H9 (cell line): Measurements from ENCODE around the gene EPHA8. TPM values are rescaled to one million over a fixed set of nuclear protein-coding genes. Genes with fewer than 3 reads are reported as not detected.

Source experiments
- DNase-seq: peaks from one replicate; pipeline ENCODE4 v3.0.0-alpha.2; 2017
- H2AFZ ChIP-seq: one replicate; pipeline ENCODE4 v1.6.1; 2013; ENCODE audit warnings: mild to moderate bottlenecking, low read length, control low read depth, moderate library complexity
- H2AK5ac ChIP-seq: 2 replicates; pipeline ENCODE4 v1.6.1; 2013; ENCODE audit warnings: low read length, control low read depth, mixed read lengths; ENCODE audit not compliant: insufficient read length
- H2BK120ac ChIP-seq: one replicate; pipeline ENCODE4 v1.6.1; 2013; ENCODE audit warnings: low read depth, mild to moderate bottlenecking, low read length, control low read depth, inconsistent platforms; ENCODE audit not compliant: poor library complexity, severe bottlenecking
- H2BK12ac ChIP-seq: 2 replicates; pipeline ENCODE4 v1.6.1; 2013; ENCODE audit warnings: low read length, control low read depth, mixed read lengths, low read depth; ENCODE audit not compliant: insufficient read length
- H2BK15ac ChIP-seq: 2 replicates; pipeline ENCODE4 v1.6.1; 2013; ENCODE audit warnings: low read depth, low read length, control low read depth
- H2BK20ac ChIP-seq: one replicate; pipeline ENCODE4 v1.6.1; 2013; ENCODE audit warnings: low read depth, mild to moderate bottlenecking, low read length, control low read depth, inconsistent platforms; ENCODE audit not compliant: poor library complexity, severe bottlenecking
- H2BK5ac ChIP-seq: 2 replicates; pipeline ENCODE4 v1.6.1; 2013; ENCODE audit warnings: low read length, control low read depth, mixed read lengths; ENCODE audit not compliant: insufficient read length
- H3K14ac ChIP-seq: 2 replicates; pipeline ENCODE4 v1.6.1; 2013; ENCODE audit warnings: low read length, control low read depth; ENCODE audit not compliant: insufficient read depth
- H3K18ac ChIP-seq: 2 replicates; pipeline ENCODE4 v1.6.1; 2013; ENCODE audit warnings: low read depth, mild to moderate bottlenecking, mixed read lengths, low read length, control low read depth; ENCODE audit not compliant: insufficient read length
- H3K23ac ChIP-seq: 2 replicates; pipeline ENCODE4 v1.6.1; 2013; ENCODE audit warnings: low read length, control low read depth, mixed read lengths, low read depth; ENCODE audit not compliant: insufficient read length
- H3K23me2 ChIP-seq: 2 replicates; pipeline ENCODE4 v1.6.1; 2013; ENCODE audit warnings: low read depth, mild to moderate bottlenecking, mixed read lengths, low read length, control low read depth; ENCODE audit not compliant: insufficient read length, poor library complexity, severe bottlenecking
- H3K27ac ChIP-seq: 2 replicates; pipeline ENCODE4 v1.5.1; 2013; ENCODE audit warnings: low read length, control low read depth, mixed read lengths, low read depth; ENCODE audit not compliant: insufficient read length
- H3K27me3 ChIP-seq: 2 replicates; pipeline ENCODE4 v1.6.1; 2013; ENCODE audit warnings: low read length, control low read depth, inconsistent platforms; ENCODE audit not compliant: insufficient read depth
- H3K4ac ChIP-seq: 2 replicates; pipeline ENCODE4 v1.6.1; 2013; ENCODE audit warnings: low read depth, mild to moderate bottlenecking, control low read depth, inconsistent platforms, low read length, moderate library complexity
- H3K4me1 ChIP-seq: 2 replicates; pipeline ENCODE4 v1.6.1; 2013; ENCODE audit warnings: low read length, control low read depth, inconsistent platforms; ENCODE audit not compliant: insufficient read depth
- H3K4me2 ChIP-seq: 2 replicates; pipeline ENCODE4 v1.6.1; 2013; ENCODE audit warnings: low read length, control low read depth, mixed read lengths; ENCODE audit not compliant: insufficient read length, insufficient read depth
- H3K56ac ChIP-seq: 2 replicates; pipeline ENCODE4 v1.6.1; 2013; ENCODE audit warnings: low read depth, mild to moderate bottlenecking, mixed read lengths, low read length, control low read depth; ENCODE audit not compliant: insufficient read length
- H3K79me1 ChIP-seq: 2 replicates; pipeline ENCODE4 v1.6.1; 2013; ENCODE audit warnings: low read depth, mild to moderate bottlenecking, moderate library complexity, low read length, control low read depth, inconsistent platforms; ENCODE audit not compliant: insufficient read depth, poor library complexity, severe bottlenecking
- H3K79me2 ChIP-seq: 2 replicates; pipeline ENCODE4 v1.6.1; 2013; ENCODE audit warnings: low read length, control low read depth, inconsistent platforms; ENCODE audit not compliant: insufficient read depth
- H3K9ac ChIP-seq: 2 replicates; pipeline ENCODE4 v1.6.1; 2013; ENCODE audit warnings: low read length, control low read depth, mixed read lengths; ENCODE audit not compliant: insufficient read length; ENCODE audit errors: extremely low read depth
- H3K9me3 ChIP-seq: one replicate; pipeline ENCODE4 v1.6.1; 2013; ENCODE audit warnings: low read depth, low read length, inconsistent platforms; ENCODE audit not compliant: control insufficient read depth
- H3T11ph ChIP-seq: one replicate; pipeline ENCODE4 v1.6.1; 2013; ENCODE audit warnings: mild to moderate bottlenecking, low read length, control low read depth, inconsistent platforms
- H4K20me1 ChIP-seq: one replicate; pipeline ENCODE4 v1.6.1; 2013; ENCODE audit not compliant: control insufficient read depth, insufficient read length, insufficient read depth
- H4K5ac ChIP-seq: 2 replicates; pipeline ENCODE4 v1.6.1; 2013; ENCODE audit warnings: low read depth, mild to moderate bottlenecking, mixed read lengths, low read length, control low read depth; ENCODE audit not compliant: insufficient read length
- H4K8ac ChIP-seq: replicated peaks from 2 replicates; pipeline ENCODE4 v1.6.1; 2013; ENCODE audit warnings: low read length, control low read depth, mixed read lengths, low read depth; ENCODE audit not compliant: insufficient read length
- H4K91ac ChIP-seq: 2 replicates; pipeline ENCODE4 v1.6.1; 2013; ENCODE audit warnings: low read depth, mild to moderate bottlenecking, moderate library complexity, mixed read lengths, low read length, control low read depth; ENCODE audit not compliant: insufficient read length
- H3K27ac Mint-ChIP-seq, 3 experiments: 2 replicates in 2 of 3; 3 replicates in 1 of 3; pipeline ENCODE4 v1.8.0; 2020 to 2021; ENCODE audit warnings: mixed read lengths in 3 of 3, mild to moderate bottlenecking in 1 of 3, moderate library complexity in 1 of 3
- H3K27me3 Mint-ChIP-seq: 2 replicates; pipeline ENCODE4 v1.8.0; 2021; ENCODE audit warnings: low read depth, mild to moderate bottlenecking, moderate library complexity, mixed read lengths
- H3K36me3 Mint-ChIP-seq, 3 experiments: 2 replicates in 2 of 3; 3 replicates in 1 of 3; pipeline ENCODE4 v1.8.0; 2020 to 2021; ENCODE audit warnings: low read depth in 3 of 3, mixed read lengths in 3 of 3; ENCODE audit not compliant: insufficient read depth in 1 of 3
- H3K4me1 Mint-ChIP-seq, 2 experiments: 2 replicates each; pipeline ENCODE4 v1.8.0; 2020; ENCODE audit warnings: mixed read lengths in 2 of 2
- H3K4me3 Mint-ChIP-seq, 2 experiments: 2 replicates in 1 of 2; 3 replicates in 1 of 2; pipeline ENCODE4 v1.8.0; 2020 to 2021; ENCODE audit warnings: mild to moderate bottlenecking in 2 of 2, mixed read lengths in 2 of 2, moderate library complexity in 1 of 2
- H3K9me3 Mint-ChIP-seq, 2 experiments: 2 replicates in 1 of 2; 3 replicates in 1 of 2; pipeline ENCODE4 v1.8.0; 2020; ENCODE audit warnings: mild to moderate bottlenecking in 2 of 2, mixed read lengths in 2 of 2, moderate library complexity in 1 of 2
- CTCF ChIP-seq: fragments of 200-600 bp; sonication (generic); conservative IDR thresholded peaks from 3 replicates; pipeline ENCODE4 v1.8.0; 2021; ENCODE audit warnings: antibody characterized with exemption, mild to moderate bottlenecking
- WGBS: extraction: QIAGEN DNeasy Blood & Tissue Kit; methylation state at CpG from one replicate; pipeline ENCODE4 v1.1.7; 2013; ENCODE audit warnings: missing lambda C conversion rate, low lambda C conversion rate, mixed read lengths; ENCODE audit not compliant: insufficient read length; ENCODE audit errors: extremely low coverage; 5-methylcytosine and 5-hydroxymethylcytosine counted together
- total RNA-seq: library from RNA; stranded (reverse); gene quantifications from 2 replicates; pipeline ENCODE4 v1.2.1, GENCODE V29; 2021

The EPHA8 gene
- total RNA-seq, 1 experiment from 2014 or later: 3.4 TPM

GRCh38 chr1:22527555-22528296 is 35.6 kb upstream of the EPHA8 start:
- Histone ChIP-seq H3K23me2 (no peaks in the 10 kb centered on the region), H3K18ac (no peak overlapping the region), H2BK5ac (no peak overlapping the region), H3K27me3 (no peaks in the 10 kb centered on the region), H3K4me2 (no peak overlapping the region), H2BK20ac (no peak overlapping the region), H2BK12ac (no peak overlapping the region), H3K56ac (no peak overlapping the region), H3K27ac (no peak overlapping the region), H2AFZ (no peak overlapping the region), H3K14ac (no peak overlapping the region), H4K5ac (no peak overlapping the region), H3K79me2 (no peaks in the 10 kb centered on the region), H4K20me1 (no peaks in the 10 kb centered on the region), H4K8ac (no peak overlapping the region), H3K79me1 (no peaks in the 10 kb centered on the region), H3K4me1 (no peaks in the 10 kb centered on the region), H2AK5ac (no peak overlapping the region), H3T11ph (no peak overlapping the region), H2BK120ac (no peak overlapping the region), H3K9ac (no peak overlapping the region), H3K23ac (no peak overlapping the region), H4K91ac (no peak overlapping the region), H3K4ac (no peak overlapping the region), H3K9me3 (no peaks in the 10 kb centered on the region), H2BK15ac (no peak overlapping the region)
- DNase-seq: peak; percentile 29
- H3K9me3 Mint-ChIP-seq: no peaks in the 10 kb centered on the region
- peak; percentile 61 for TF ChIP-seq CTCF
- no peak overlapping the region for H3K4me3 Mint-ChIP-seq
- peak overlapping the region in 1 of 3 experiments; percentile 30; a peak in 2 of 7 replicates for H3K27ac Mint-ChIP-seq
- WGBS: no CpG with 5 or more reads among the region's 15 CpGs
- peaks cover 0 to 3% of the 10 kb centered on the region in 2 experiments; a peak in 1 of 4 replicates for H3K4me1 Mint-ChIP-seq
- H3K27me3 Mint-ChIP-seq: no peaks in the 10 kb centered on the region
- H3K36me3 Mint-ChIP-seq: peaks cover 2 to 39% (median 9%) of the 10 kb centered on the region in 3 experiments
